Activated CD8-positive, alpha-beta T cell treated with anti-CD3 and anti-CD28 coated beads, Interleukin-2, amount 10 ng/mL, durations not matched to agents 7 days and 5 days (primary cell): Measurements from ENCODE around the gene SPECC1L. TPM values are rescaled to one million over a fixed set of nuclear protein-coding genes. Genes with fewer than 3 reads are reported as not detected.

Experiments used
- ATAC-seq: fragments of 150-1000 bp; cut with Tn5 transposase; one replicate; pipeline ENCODE4 v1.10.0; 2021; ENCODE audit warnings: moderate library complexity
- CTCF ChIA-PET: fragments of 350-600 bp; sonication (Branson Sonifier 250); formaldehyde crosslinking; loops from one replicate; lab custom pipeline; 2021; ENCODE audit warnings: antibody characterized with exemption; lab: Charles Lee
- POLR2A ChIA-PET: fragments of 350-600 bp; sonication (Branson Sonifier 250); formaldehyde crosslinking; loops from one replicate; lab custom pipeline; 2021; ENCODE audit warnings: antibody characterized with exemption; lab: Charles Lee
- DNase-seq: peaks from one replicate; pipeline ENCODE4 v3.0.0-alpha.2; 2020
- H3K27ac Mint-ChIP-seq: one replicate; pipeline ENCODE4 v1.8.0; 2021; ENCODE audit warnings: mild to moderate bottlenecking, mixed read lengths
- H3K27me3 Mint-ChIP-seq: one replicate; pipeline ENCODE4 v1.8.0; 2021; ENCODE audit warnings: low read depth, mixed read lengths
- H3K36me3 Mint-ChIP-seq: one replicate; pipeline ENCODE4 v1.8.0; 2021; ENCODE audit warnings: low read depth, mixed read lengths
- H3K4me1 Mint-ChIP-seq: one replicate; pipeline ENCODE4 v1.8.0; 2021; ENCODE audit warnings: low read depth, mixed read lengths
- H3K4me3 Mint-ChIP-seq: one replicate; pipeline ENCODE4 v1.8.0; 2021; ENCODE audit warnings: mild to moderate bottlenecking, mixed read lengths
- H3K9me3 Mint-ChIP-seq: one replicate; pipeline ENCODE4 v1.8.0; 2022; ENCODE audit warnings: mixed read lengths; ENCODE audit not compliant: insufficient read depth
- total RNA-seq, 2 experiments: library from RNA; stranded (reverse); gene quantifications; one replicate each; pipeline ENCODE4 v1.2.3, GENCODE V29; 2021

Gene SPECC1L
- total RNA-seq, 2 experiments from 2014 or later, result 57.6 to 59.7 TPM

- Mint-ChIP-seq H3K27me3 (no peaks in the 10 kb centered on the region), H3K27ac (no peak overlapping the region), H3K4me1 (peaks cover 32% of the 10 kb centered on the region), H3K4me3 (no peak overlapping the region), H3K9me3 (no peaks in the 10 kb centered on the region), H3K36me3 (peaks cover 39% of the 10 kb centered on the region)
- CTCF ChIA-PET, result interaction anchor here (1.1 to 1.4 kb wide), 3 partner anchors 10 to 66 kb away, joined by 3 to 6 read pairs (median 4); no protein-coding TSS in a partner anchor
- ATAC-seq (no peak), DNase-seq (no peak)
- POLR2A ChIA-PET, result no interaction called here
Observed at GRCh38 chr22:24393012-24393559, 122.5 kb downstream of the SPECC1L start.

GRCh38 chr22:24393848-24394247 lies 123.2 kb downstream of the SPECC1L start:
- DNase-seq (no peak), ATAC-seq (no peak)
- POLR2A ChIA-PET, result no interaction called here
- H3K27ac Mint-ChIP-seq, result no peak overlapping the region
- peaks cover 41% of the 10 kb centered on the region for H3K36me3 Mint-ChIP-seq
- H3K9me3 Mint-ChIP-seq, result no peaks in the 10 kb centered on the region
- no peaks in the 10 kb centered on the region for H3K27me3 Mint-ChIP-seq
- peaks cover 39% of the 10 kb centered on the region for H3K4me1 Mint-ChIP-seq
- CTCF ChIA-PET, result interaction anchor here (0.7 to 1.4 kb wide), 4 partner anchors 9 to 128 kb away, joined by 3 to 6 read pairs (median 4); no protein-coding TSS in a partner anchor
- no peak overlapping the region for H3K4me3 Mint-ChIP-seq

- H3K9me3 Mint-ChIP-seq, result no peaks in the 10 kb centered on the region
- ChIA-PET POLR2A (no interaction called here), CTCF (interaction anchor here (0.7 to 1.4 kb wide), 3 partner anchors 11 to 127 kb away, joined by 3 to 4 read pairs (median 3); no protein-coding TSS in a partner anchor)
- peaks cover 40% of the 10 kb centered on the region for H3K4me1 Mint-ChIP-seq
- no peak overlapping the region for H3K27ac Mint-ChIP-seq
- H3K4me3 Mint-ChIP-seq, result no peak overlapping the region
- ATAC-seq (no peak), DNase-seq (no peak)
- H3K36me3 Mint-ChIP-seq, result peaks cover 41% of the 10 kb centered on the region
- H3K27me3 Mint-ChIP-seq, result no peaks in the 10 kb centered on the region
Observed at GRCh38 chr22:24394254-24394653, 123.6 kb downstream of the SPECC1L start.

GRCh38 chr22:24398409-24398808 lies 127.8 kb downstream of the SPECC1L start:
- Mint-ChIP-seq H3K9me3 (no peaks in the 10 kb centered on the region), H3K27ac (peak overlapping the region; percentile 41), H3K27me3 (no peaks in the 10 kb centered on the region), H3K4me3 (no peak overlapping the region), H3K36me3 (peaks cover 41% of the 10 kb centered on the region), H3K4me1 (peaks cover 50% of the 10 kb centered on the region)
- ChIA-PET CTCF (interaction anchor here (1.0 to 1.9 kb wide), 2 partner anchors 8 to 26 kb away, joined by 3 to 6 read pairs; no protein-coding TSS in a partner anchor), POLR2A (no interaction called here)
- DNase-seq (no peak), ATAC-seq (no peak)

- Mint-ChIP-seq H3K9me3 (no peaks in the 10 kb centered on the region), H3K36me3 (peaks cover 47% of the 10 kb centered on the region), H3K4me1 (peaks cover 51% of the 10 kb centered on the region), H3K27ac (peak overlapping the region; percentile 18), H3K27me3 (no peaks in the 10 kb centered on the region), H3K4me3 (no peak overlapping the region)
- ChIA-PET CTCF (interaction anchor here (1.1 to 1.9 kb wide), 3 partner anchors 9 to 103 kb away, joined by 3 to 6 read pairs (median 4); no protein-coding TSS in a partner anchor), POLR2A (no interaction called here)
- ATAC-seq, result no peak
- DNase-seq, result no peak
Observed at GRCh38 chr22:24400034-24400725, 129.5 kb downstream of the SPECC1L start.

- Mint-ChIP-seq H3K4me3 (peak overlapping the region; percentile 16), H3K4me1 (peaks cover 51% of the 10 kb centered on the region), H3K9me3 (no peaks in the 10 kb centered on the region), H3K27me3 (no peaks in the 10 kb centered on the region), H3K36me3 (peaks cover 40% of the 10 kb centered on the region), H3K27ac (peak overlapping the region; percentile 80)
- ChIA-PET CTCF (interaction anchor here (1.6 kb wide), 1 partner anchor 10 kb away, joined by 4 read pairs; no protein-coding TSS in a partner anchor), POLR2A (no interaction called here)
- DNase-seq, result no peak
- no peak for ATAC-seq
Observed at GRCh38 chr22:24400726-24401596, 130.3 kb downstream of the SPECC1L start.

GRCh38 chr22:24401931-24402367 lies 131.3 kb downstream of the SPECC1L start:
- Mint-ChIP-seq H3K27ac (peak overlapping the region; percentile 80), H3K27me3 (no peaks in the 10 kb centered on the region), H3K9me3 (no peaks in the 10 kb centered on the region), H3K36me3 (peaks cover 34% of the 10 kb centered on the region), H3K4me3 (no peak overlapping the region), H3K4me1 (peaks cover 59% of the 10 kb centered on the region)
- peak; percentile 16 for ATAC-seq
- DNase-seq, result no peak
- ChIA-PET CTCF (interaction anchor here (1.1 to 1.6 kb wide), 2 partner anchors 10 to 11 kb away, joined by 3 to 4 read pairs; no protein-coding TSS in a partner anchor), POLR2A (no interaction called here)

- H3K27me3 Mint-ChIP-seq, result no peaks in the 10 kb centered on the region
- CTCF ChIA-PET, result interaction anchor here (1.1 to 1.5 kb wide), 3 partner anchors 9 to 20 kb away, joined by 3 to 6 read pairs (median 4); no protein-coding TSS in a partner anchor
- DNase-seq (no peak), ATAC-seq (peak; percentile 54)
- peak overlapping the region; percentile 80 for H3K27ac Mint-ChIP-seq
- POLR2A ChIA-PET, result no interaction called here
- H3K4me3 Mint-ChIP-seq, result no peak overlapping the region
- H3K36me3 Mint-ChIP-seq, result peaks cover 38% of the 10 kb centered on the region
- H3K4me1 Mint-ChIP-seq, result peaks cover 65% of the 10 kb centered on the region
- no peaks in the 10 kb centered on the region for H3K9me3 Mint-ChIP-seq
Observed at GRCh38 chr22:24402460-24403192, 132.0 kb downstream of the SPECC1L start.

- POLR2A ChIA-PET, result no interaction called here
Observed at GRCh38 chr22:24403346-24403745, 132.7 kb downstream of the SPECC1L start.

GRCh38 chr22:24404561-24405275 lies 134.1 kb downstream of the SPECC1L start:
- DNase-seq, result no peak
- POLR2A ChIA-PET, result no interaction called here
- Mint-ChIP-seq H3K4me1 (peaks cover 71% of the 10 kb centered on the region), H3K36me3 (peaks cover 34% of the 10 kb centered on the region), H3K27ac (no peak overlapping the region), H3K27me3 (no peaks in the 10 kb centered on the region), H3K4me3 (no peak overlapping the region), H3K9me3 (no peaks in the 10 kb centered on the region)
- ATAC-seq, result no peak
- CTCF ChIA-PET, result interaction anchor here (1.5 kb wide), 1 partner anchor 82 kb away, joined by 4 read pairs; no protein-coding TSS in a partner anchor

More at GRCh38 chr22:24403346-24403745, 132.7 kb downstream of the SPECC1L start:
- H3K27me3 Mint-ChIP-seq, result no peaks in the 10 kb centered on the region
- no peak for DNase-seq
- H3K9me3 Mint-ChIP-seq, result no peaks in the 10 kb centered on the region
- H3K27ac Mint-ChIP-seq, result no peak overlapping the region
- H3K4me3 Mint-ChIP-seq, result no peak overlapping the region
- CTCF ChIA-PET, result interaction anchor here (1.1 to 1.5 kb wide), 3 partner anchors 10 to 19 kb away, joined by 3 to 6 read pairs (median 4); no protein-coding TSS in a partner anchor
- ATAC-seq, result no peak
- H3K36me3 Mint-ChIP-seq, result peaks cover 36% of the 10 kb centered on the region
- H3K4me1 Mint-ChIP-seq, result peaks cover 65% of the 10 kb centered on the region
